Adipose tissue (tissue), 3 donors: ENCODE measurements around the gene YTHDF2. TPM values are rescaled to one million over a fixed set of nuclear protein-coding genes. Genes with fewer than 3 reads are reported as not detected.

Experiments
- H3K27ac ChIP-seq: one replicate; pipeline ENCODE4 v1.5.1; 2013; ENCODE audit warnings: low read depth, low read length
- WGBS, 3 donors: extraction: QIAGEN DNeasy Blood & Tissue Kit; methylation state at CpG; one replicate each; pipeline ENCODE4 v1.1.7; 2013; 5-methylcytosine and 5-hydroxymethylcytosine counted together
- polyA plus RNA-seq, 3 donors: library from polyadenylated mRNA; stranded (reverse); fragments of 200-250 nt; gene quantifications; one replicate each; pipeline ENCODE4 v1.2.3, GENCODE V29; 2013
- donor health status: healthy with polysubstance abuse.
- donor health status: Bipolar disorder and iron deficiency.
- donor health status: healthy.

Gene YTHDF2
- polyA plus RNA-seq, 3 donors, result 16.5 to 40.2 (median 28.6) TPM

DNA sequence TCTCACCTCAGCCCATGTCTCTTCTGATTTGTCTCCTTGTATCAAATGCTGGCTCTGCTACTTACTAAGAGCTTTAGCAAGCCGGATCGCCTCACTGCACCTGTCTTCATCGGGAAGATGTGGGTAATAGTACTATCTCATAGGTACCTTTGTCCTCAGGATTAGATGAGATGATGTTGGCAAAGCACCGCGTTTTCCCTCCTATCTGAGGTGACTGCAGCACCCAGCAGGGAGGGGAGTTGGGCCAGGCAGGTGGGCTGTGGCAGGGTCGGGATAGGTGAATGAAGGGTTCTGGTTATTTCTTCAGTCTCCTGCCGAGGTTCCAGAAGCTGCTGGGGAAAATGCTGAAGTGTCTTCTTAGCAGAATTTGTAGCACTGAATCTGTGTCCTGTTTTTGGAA, 80.4 kb downstream of the YTHDF2 start:
- no peak overlapping the region for H3K27ac ChIP-seq
- 73 to 81% (median 80%) methylated on average over 7 of the region's 7 CpGs for WGBS, 3 donors

GRCh38 chr1:28819020-28819419, 82.3 kb downstream of the YTHDF2 start:
- no peak overlapping the region for H3K27ac ChIP-seq

Other genes starting within 250 kb of the YTHDF2 start
- 10 to 100 TPM; 18.0 to 29.6 (median 24.1) TPM for gene RCC1, start 230.9 kb upstream of the YTHDF2 start, polyA plus RNA-seq
- gene TRNAU1AP, start 183.9 kb upstream of the YTHDF2 start, polyA plus RNA-seq, result 10 to 100 TPM; 12.8 to 20.8 (median 17.0) TPM
- 1 to 10 TPM in 2 of 3 donors, under 1 TPM in 1; 0.59 to 5.7 (median 1.7) TPM for gene RAB42, start 144.7 kb upstream of the YTHDF2 start, polyA plus RNA-seq
- 10 to 100 TPM; 14.1 to 31.2 (median 17.4) TPM for gene TAF12, start 93.9 kb upstream of the YTHDF2 start, polyA plus RNA-seq
- not detected for gene RNU11, start 88.3 kb upstream of the YTHDF2 start, polyA plus RNA-seq
- gene GMEB1, start 68.2 kb upstream of the YTHDF2 start, polyA plus RNA-seq, result 1 to 10 TPM; 2.8 to 5.6 (median 5.2) TPM
- under 1 TPM; 0.01 to 0.11 (median 0.08) TPM for gene OPRD1, start 75.2 kb downstream of the YTHDF2 start, polyA plus RNA-seq
- 10 to 100 TPM in 2 of 3 donors, 1 to 10 TPM in 1; 7.0 to 16.3 (median 11.0) TPM for gene EPB41, start 177.6 kb downstream of the YTHDF2 start, polyA plus RNA-seq